K562 (cell line): Measurements from ENCODE around the gene ITIH3. TPM values are rescaled to one million over a fixed set of nuclear protein-coding genes. Genes with fewer than 3 reads are reported as not detected.

Experiments
- ARHGAP35 ChIP-seq: fragments of 450-650 bp; IDR thresholded peaks from 2 replicates; pipeline ENCODE4 v1.6.1; 2018; ENCODE audit not compliant: partially characterized antibody
- ARNT ChIP-seq, 2 experiments: fragments of 450-650 bp; IDR thresholded peaks; 2 replicates each; pipeline ENCODE4 v1.6.1; 2016; ENCODE audit warnings: mild to moderate bottlenecking in 1 of 2
- E2F8 ChIP-seq: fragments of 450-650 bp; IDR thresholded peaks from 2 replicates; pipeline ENCODE4 v1.7.1; 2018; ENCODE audit warnings: mild to moderate bottlenecking, low read depth; ENCODE audit not compliant: partially characterized antibody
- GABPB1 ChIP-seq: sonication (generic); formaldehyde crosslinking; IDR thresholded peaks from 2 replicates; pipeline ENCODE4 v1.8.0; 2022; ENCODE audit warnings: mild to moderate bottlenecking, missing genetic modification reagents
- JUN ChIP-seq, 2 experiments: sonication (generic) in 1 of 2; formaldehyde crosslinking in 1 of 2; IDR thresholded peaks; 2 replicates each; pipeline versions ENCODE4 v1.6.1 to v1.8.0; 2012 to 2022; ENCODE audit warnings: borderline replicate concordance in 2 of 2, mild to moderate bottlenecking in 2 of 2, improper control_type of control experiment in 1 of 2, low read depth in 1 of 2, low read length in 1 of 2, missing genetic modification reagents in 1 of 2
- POLR2AphosphoS5 ChIP-seq: IDR thresholded peaks from 2 replicates; pipeline ENCODE4 v1.6.1; 2011; ENCODE audit warnings: mild to moderate bottlenecking, low read depth, low read length, moderate library complexity; ENCODE audit not compliant: control insufficient read depth, insufficient read depth
- SMAD1 ChIP-seq: fragments of 150-350 bp; IDR thresholded peaks from 2 replicates; pipeline ENCODE4 v1.6.1; 2014; ENCODE audit warnings: low read length, low read depth; ENCODE audit not compliant: partially characterized antibody
- SNIP1 ChIP-seq: fragments of 450-650 bp; IDR thresholded peaks from 2 replicates; pipeline ENCODE4 v1.7.1; 2017; ENCODE audit warnings: low read depth, mild to moderate bottlenecking
- TAF7 ChIP-seq: fragments of 450-650 bp; IDR thresholded peaks from 2 replicates; pipeline ENCODE4 v1.6.1; 2016; ENCODE audit warnings: missing genetic modification characterization, missing compliant biosample characterization
- TCF15 ChIP-seq: fragments of 250-450 bp; sonication (Bioruptor Pico); IDR thresholded peaks from 2 replicates; pipeline ENCODE4 v1.8.0; 2022; ENCODE audit warnings: moderate library complexity, mild to moderate bottlenecking, inconsistent platforms
- TFAP4 ChIP-seq: sonication (generic); formaldehyde crosslinking; IDR thresholded peaks from 2 replicates; pipeline ENCODE4 v1.8.0; 2022; ENCODE audit warnings: missing genetic modification reagents, mild to moderate bottlenecking, moderate library complexity, borderline replicate concordance
- ZNF12 ChIP-seq: sonication (generic); formaldehyde crosslinking; IDR thresholded peaks from 2 replicates; pipeline ENCODE4 v1.4.0; 2020; ENCODE audit warnings: mild to moderate bottlenecking, missing genetic modification reagents
- ZNF124 ChIP-seq: sonication (generic); formaldehyde crosslinking; IDR thresholded peaks from 2 replicates; pipeline ENCODE4 v1.8.1; 2022; ENCODE audit warnings: missing genetic modification reagents
- polyA plus RNA-seq, 8 experiments: library from polyadenylated mRNA; depleted of rRNA in 4 of 8; stranded (reverse) in 5 of 8; unstranded in 3 of 8; fragments of >200 nt; fragmentation: Nextera tagmentation in 2 of 8; fragmentation: Illumina TruSeq in 1 of 8; extraction: Ambion mirVana in 2 of 8; extraction: Trizol in 1 of 8; gene quantifications; 2 replicates each; pipeline versions ENCODE4 v1.2.1 to v1.2.3, GENCODE V29; 2011 to 2014; ENCODE audit warnings: inconsistent platforms in 1 of 8, missing spikeins in 1 of 8
- total RNA-seq, 7 experiments: library from RNA; depleted of rRNA in 6 of 7; stranded (reverse); fragments of >200 nt in 6 of 7; fragmentation: Illumina TruSeq in 2 of 7; extraction: Trizol in 2 of 7; gene quantifications; 2 replicates each; pipeline versions ENCODE4 v1.2.1 to v1.2.3, GENCODE V29; 2011 to 2021; ENCODE audit warnings: low replicate concordance in 1 of 7
- TF ChIP-seq, protein P1 (sequence below), 2 experiments: fragments of 450-650 bp; IDR thresholded peaks; 2 replicates each; pipeline ENCODE4 v1.6.1; 2018; ENCODE audit warnings: mild to moderate bottlenecking in 2 of 2, low read depth in 1 of 2; ENCODE audit not compliant: partially characterized antibody in 2 of 2
- TF ChIP-seq, protein P2 (sequence below), 2 experiments: IDR thresholded peaks; 2 replicates each; pipeline ENCODE4 v1.6.1; 2011; ENCODE audit warnings: borderline replicate concordance in 1 of 2, control low read depth in 1 of 2, low read depth in 1 of 2, low read length in 1 of 2, mild to moderate bottlenecking in 1 of 2, mixed read lengths in 1 of 2, moderate library complexity in 1 of 2; ENCODE audit not compliant: insufficient read depth in 1 of 2, insufficient read length in 1 of 2, poor library complexity in 1 of 2, severe bottlenecking in 1 of 2; ENCODE audit errors: extremely low read depth in 1 of 2

ITIH3 gene
- total and polyA plus RNA-seq, 9 of the 15 experiments (the other 6 are each of a cell fraction or from before 2014, with no cell fraction given), result 0.07 to 0.35 TPM; not detected in 7

DNA sequence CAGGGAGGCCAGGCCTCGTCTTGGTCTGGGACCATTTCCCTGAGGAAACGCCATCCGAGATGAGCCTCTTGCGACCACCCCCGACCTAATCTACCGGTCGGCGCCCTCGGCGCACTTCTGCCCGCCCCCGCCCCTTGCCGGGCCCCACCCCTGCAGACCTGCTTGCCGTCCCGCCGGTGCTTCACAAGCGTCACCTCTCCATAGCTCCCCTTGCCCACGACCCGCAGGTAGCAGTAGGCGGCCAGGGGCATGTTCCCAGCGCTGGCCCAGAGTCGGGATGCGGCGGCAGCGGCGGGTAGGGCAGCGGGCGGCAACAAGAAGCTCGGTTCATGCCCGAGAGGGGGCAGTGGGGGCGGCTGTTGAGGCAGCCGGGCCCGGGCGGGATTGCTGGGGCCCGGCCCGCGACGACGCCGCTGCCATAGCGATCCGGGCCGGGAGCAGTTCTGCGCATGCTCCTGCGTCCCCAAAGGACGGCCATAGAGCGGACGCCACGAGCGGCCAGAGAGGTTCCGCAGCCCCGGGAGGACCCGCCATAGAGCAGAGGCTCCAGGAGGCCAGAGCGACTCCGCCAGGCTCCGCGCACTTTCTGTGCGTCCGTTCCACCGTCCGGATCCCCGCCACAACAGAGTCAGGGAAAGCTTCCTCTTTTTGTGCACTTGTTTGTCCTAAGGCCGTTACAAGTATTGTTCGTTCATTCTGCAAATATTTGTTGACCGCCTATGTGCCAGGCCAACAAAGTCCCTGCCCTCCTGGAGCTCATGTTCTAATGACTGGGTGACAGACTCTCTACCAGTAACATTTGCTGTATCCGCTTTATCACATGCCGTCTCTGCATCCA, 23.9 kb upstream of the ITIH3 start, which contains the start of gene NEK4 (continued):
- TF ChIP-seq E2F8, result peak; percentile 48
- peak; percentile 89 for TF ChIP-seq POLR2AphosphoS5
- TF ChIP-seq GABPB1, result peak; percentile 71; the same call in 1 of the 2 replicates
- TF ChIP-seq TAF7 (tag), result peak; percentile 85
- TF ChIP-seq TFAP4 (CRISPR knock-in tag), result peak; percentile 56
- TF ChIP-seq ARNT (IDR thresholded peaks at IDR 0.05), result peak in 1 of 2 experiments; percentile 38; a peak in 1 of 4 replicates
- no peak for TF ChIP-seq ARHGAP35
- TF ChIP-seq, protein P1, sequence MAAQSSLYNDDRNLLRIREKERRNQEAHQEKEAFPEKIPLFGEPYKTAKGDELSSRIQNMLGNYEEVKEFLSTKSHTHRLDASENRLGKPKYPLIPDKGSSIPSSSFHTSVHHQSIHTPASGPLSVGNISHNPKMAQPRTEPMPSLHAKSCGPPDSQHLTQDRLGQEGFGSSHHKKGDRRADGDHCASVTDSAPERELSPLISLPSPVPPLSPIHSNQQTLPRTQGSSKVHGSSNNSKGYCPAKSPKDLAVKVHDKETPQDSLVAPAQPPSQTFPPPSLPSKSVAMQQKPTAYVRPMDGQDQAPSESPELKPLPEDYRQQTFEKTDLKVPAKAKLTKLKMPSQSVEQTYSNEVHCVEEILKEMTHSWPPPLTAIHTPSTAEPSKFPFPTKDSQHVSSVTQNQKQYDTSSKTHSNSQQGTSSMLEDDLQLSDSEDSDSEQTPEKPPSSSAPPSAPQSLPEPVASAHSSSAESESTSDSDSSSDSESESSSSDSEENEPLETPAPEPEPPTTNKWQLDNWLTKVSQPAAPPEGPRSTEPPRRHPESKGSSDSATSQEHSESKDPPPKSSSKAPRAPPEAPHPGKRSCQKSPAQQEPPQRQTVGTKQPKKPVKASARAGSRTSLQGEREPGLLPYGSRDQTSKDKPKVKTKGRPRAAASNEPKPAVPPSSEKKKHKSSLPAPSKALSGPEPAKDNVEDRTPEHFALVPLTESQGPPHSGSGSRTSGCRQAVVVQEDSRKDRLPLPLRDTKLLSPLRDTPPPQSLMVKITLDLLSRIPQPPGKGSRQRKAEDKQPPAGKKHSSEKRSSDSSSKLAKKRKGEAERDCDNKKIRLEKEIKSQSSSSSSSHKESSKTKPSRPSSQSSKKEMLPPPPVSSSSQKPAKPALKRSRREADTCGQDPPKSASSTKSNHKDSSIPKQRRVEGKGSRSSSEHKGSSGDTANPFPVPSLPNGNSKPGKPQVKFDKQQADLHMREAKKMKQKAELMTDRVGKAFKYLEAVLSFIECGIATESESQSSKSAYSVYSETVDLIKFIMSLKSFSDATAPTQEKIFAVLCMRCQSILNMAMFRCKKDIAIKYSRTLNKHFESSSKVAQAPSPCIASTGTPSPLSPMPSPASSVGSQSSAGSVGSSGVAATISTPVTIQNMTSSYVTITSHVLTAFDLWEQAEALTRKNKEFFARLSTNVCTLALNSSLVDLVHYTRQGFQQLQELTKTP (IDR thresholded peaks at IDR 0.05; ENCODE audit: low read depth in 1 of 2, partially characterized antibody in 2 of 2), result peak in 1 of 2 experiments; percentile 46
- TF ChIP-seq JUN (IDR thresholded peaks at IDR 0.05; ENCODE audit: borderline replicate concordance, low read depth, low read length), result 0 out of 2 replicates have a peak, but pooled peaks have one; percentile 7
- TF ChIP-seq JUN (CRISPR knock-in tag; IDR thresholded peaks at IDR 0.05; ENCODE audit: borderline replicate concordance), result no peak
- no peak for TF ChIP-seq TCF15 (CRISPR knock-in tag)
- peak; percentile 85 for TF ChIP-seq SMAD1
- peak; percentile 92 for TF ChIP-seq SNIP1
- TF ChIP-seq ZNF124 (CRISPR knock-in tag), result no peak
- TF ChIP-seq, protein P2, sequence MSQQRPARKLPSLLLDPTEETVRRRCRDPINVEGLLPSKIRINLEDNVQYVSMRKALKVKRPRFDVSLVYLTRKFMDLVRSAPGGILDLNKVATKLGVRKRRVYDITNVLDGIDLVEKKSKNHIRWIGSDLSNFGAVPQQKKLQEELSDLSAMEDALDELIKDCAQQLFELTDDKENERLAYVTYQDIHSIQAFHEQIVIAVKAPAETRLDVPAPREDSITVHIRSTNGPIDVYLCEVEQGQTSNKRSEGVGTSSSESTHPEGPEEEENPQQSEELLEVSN (IDR thresholded peaks at IDR 0.05; ENCODE audit: borderline replicate concordance in 1 of 2, extremely low read depth in 1 of 2, insufficient read depth in 1 of 2, insufficient read length in 1 of 2, low read depth in 1 of 2, low read length in 1 of 2, poor library complexity in 1 of 2, severe bottlenecking in 1 of 2), result peak; percentile 7 to 22
- 0 out of 2 replicates have a peak, but pooled peaks have one; percentile 55 for TF ChIP-seq ZNF12
